ENCODE measurements around the gene RAD23A.

Gene RAD23A

GRCh38 chr19:13001502-13002165 lies 56.0 kb downstream of the RAD23A start:
- H4K20me1 ChIP-seq (ENCODE audit: insufficient read depth): no peaks in the 10 kb centered on the region
- no peaks in the 10 kb centered on the region for H3K36me3 ChIP-seq (ENCODE audit: insufficient read depth)
- H3K27me3 ChIP-seq (ENCODE audit: insufficient read depth, low read depth): peaks cover 84% of the 10 kb centered on the region

GRCh38 chr19:13002166-13002898 lies 56.7 kb downstream of the RAD23A start:
- H3K9ac ChIP-seq: no peak overlapping the region
- no peaks in the 10 kb centered on the region for H4K20me1 ChIP-seq (ENCODE audit: insufficient read depth)
- H3K27ac ChIP-seq: no peak overlapping the region
- H3K4me1 ChIP-seq (ENCODE audit: low read depth, poor library complexity, severe bottlenecking): no peaks in the 10 kb centered on the region
- H2AFZ ChIP-seq (ENCODE audit: low read depth): no peak overlapping the region
- H3K4me3 ChIP-seq (IDR thresholded peaks at IDR 0.05; ENCODE audit: insufficient read depth, low read depth, low read length): no peak overlapping the region
- no peak for TF ChIP-seq CTCF (conservative IDR thresholded peaks at IDR 0.05; ENCODE audit: low read depth, low read length)
- peaks cover 84% of the 10 kb centered on the region for H3K27me3 ChIP-seq (ENCODE audit: insufficient read depth, low read depth)
- no peak overlapping the region for H3K4me2 ChIP-seq
- H3K79me2 ChIP-seq (ENCODE audit: insufficient read depth, low read depth): no peaks in the 10 kb centered on the region
- no peaks in the 10 kb centered on the region for H3K36me3 ChIP-seq (ENCODE audit: insufficient read depth)

More at GRCh38 chr19:13001502-13002165, 56.0 kb downstream of the RAD23A start:
- Histone ChIP-seq H3K4me2 (no peak overlapping the region), H3K27ac (no peak overlapping the region), H3K4me3 (IDR thresholded peaks at IDR 0.05; ENCODE audit: insufficient read depth, low read depth, low read length) (no peak overlapping the region), H3K9ac (no peak overlapping the region), H3K79me2 (ENCODE audit: insufficient read depth, low read depth) (no peaks in the 10 kb centered on the region), H2AFZ (ENCODE audit: low read depth) (no peak overlapping the region), H3K4me1 (ENCODE audit: low read depth, poor library complexity, severe bottlenecking) (no peaks in the 10 kb centered on the region)
- no peak for TF ChIP-seq CTCF (conservative IDR thresholded peaks at IDR 0.05; ENCODE audit: low read depth, low read length)

GRCh38 chr19:13003081-13003480 lies 57.4 kb downstream of the RAD23A start:
- Histone ChIP-seq H3K27ac (no peak overlapping the region), H3K79me2 (ENCODE audit: insufficient read depth, low read depth) (no peaks in the 10 kb centered on the region), H3K36me3 (ENCODE audit: insufficient read depth) (no peaks in the 10 kb centered on the region), H3K4me2 (no peak overlapping the region), H3K27me3 (ENCODE audit: insufficient read depth, low read depth) (peaks cover 84% of the 10 kb centered on the region), H3K4me1 (ENCODE audit: low read depth, poor library complexity, severe bottlenecking) (no peaks in the 10 kb centered on the region), H4K20me1 (ENCODE audit: insufficient read depth) (no peaks in the 10 kb centered on the region), H3K9ac (no peak overlapping the region), H3K4me3 (IDR thresholded peaks at IDR 0.05; ENCODE audit: insufficient read depth, low read depth, low read length) (no peak overlapping the region), H2AFZ (ENCODE audit: low read depth) (no peak overlapping the region)
- TF ChIP-seq CTCF (conservative IDR thresholded peaks at IDR 0.05; ENCODE audit: low read depth, low read length): no peak
